Activated CD8-positive, alpha-beta memory T cell treated with anti-CD3 and anti-CD28 coated beads for 4 hours (primary cell): ENCODE results near the gene MOGAT1.
A peak's percentile ranks its signal among the peaks of the same experiment; 100 is the strongest.
"Not testable (repeated sequence)": the region's sequence is repeated elsewhere in the genome, so short reads cannot be mapped to it uniquely, and the experiment has no call there.

Source experiments
- DNase-seq, 2 donors: peaks; one replicate each; pipeline ENCODE4 v3.0.0-alpha.2; 2020; ENCODE audit warnings: low read depth in 2 of 2

MOGAT1 gene

GRCh38 chr2:222670191-222671038 is 1.0 kb upstream of the MOGAT1 start:
- DNase-seq = no peak

GRCh38 chr2:222672068-222672401 is 577 bp downstream of the MOGAT1 start:
- no peak for DNase-seq

GRCh38 chr2:222673273-222673672 is 1.8 kb downstream of the MOGAT1 start:
- DNase-seq = no peak

GRCh38 chr2:222673883-222674282 is 2.4 kb downstream of the MOGAT1 start:
- no peak for DNase-seq

- DNase-seq = no peak
Observed at GRCh38 chr2:222677981-222678380, 6.5 kb downstream of the MOGAT1 start.

- DNase-seq = no peak
Observed at GRCh38 chr2:222683805-222684204, 12.3 kb downstream of the MOGAT1 start.

- no peak for DNase-seq
Observed at GRCh38 chr2:222686086-222686750, 14.8 kb downstream of the MOGAT1 start.

GRCh38 chr2:222688917-222689316 is 17.5 kb downstream of the MOGAT1 start:
- DNase-seq = no peak

GRCh38 chr2:222689322-222689721 is 17.9 kb downstream of the MOGAT1 start:
- DNase-seq = no peak

- DNase-seq = peak; percentile 33 to 39
Observed at GRCh38 chr2:222690564-222691200, 19.2 kb downstream of the MOGAT1 start.

GRCh38 chr2:222693413-222693812 is 22.0 kb downstream of the MOGAT1 start:
- not testable (repeated sequence) for DNase-seq

GRCh38 chr2:222693837-222694236 is 22.4 kb downstream of the MOGAT1 start:
- no peak for DNase-seq

- no peak for DNase-seq
Observed at GRCh38 chr2:222698276-222698675, 26.8 kb downstream of the MOGAT1 start.

- no peak for DNase-seq
Observed at GRCh38 chr2:222701233-222701632, 29.8 kb downstream of the MOGAT1 start.

- DNase-seq = no peak
Observed at GRCh38 chr2:222701721-222702131, 30.3 kb downstream of the MOGAT1 start.

- no peak for DNase-seq
Observed at GRCh38 chr2:222703091-222703490, 31.6 kb downstream of the MOGAT1 start.

GRCh38 chr2:222703886-222704285 is 32.4 kb downstream of the MOGAT1 start:
- no peak for DNase-seq

- DNase-seq = no peak
Observed at GRCh38 chr2:222706616-222707015, 35.2 kb downstream of the MOGAT1 start.

- DNase-seq = no peak
Observed at GRCh38 chr2:222707102-222707688, 35.7 kb downstream of the MOGAT1 start.

- DNase-seq = no peak
Observed at GRCh38 chr2:222707689-222708273, 36.3 kb downstream of the MOGAT1 start.

GRCh38 chr2:222708274-222708710 is 36.8 kb downstream of the MOGAT1 start:
- DNase-seq = peak; percentile 51 to 52
